GM18907 (cell line): Measurements from ENCODE around the gene TMOD1.
A peak's percentile ranks its signal among the peaks of the same experiment; 100 is the strongest.
"Not testable (repeated sequence)": the region's sequence is repeated elsewhere in the genome, so short reads cannot be mapped to it uniquely, and the experiment has no call there.

Experiments
- ATAC-seq: cut with Tn5 transposase; IDR thresholded peaks from one replicate; pipeline ENCODE4 v1.9.1; 2021; ENCODE audit warnings: mild to moderate bottlenecking, moderate library complexity; ENCODE audit not compliant: unreplicated experiment

The TMOD1 gene

GRCh38 chr9:97497558-97498375 lies 3.7 kb upstream of the TMOD1 start:
- not testable (repeated sequence) for ATAC-seq

DNA sequence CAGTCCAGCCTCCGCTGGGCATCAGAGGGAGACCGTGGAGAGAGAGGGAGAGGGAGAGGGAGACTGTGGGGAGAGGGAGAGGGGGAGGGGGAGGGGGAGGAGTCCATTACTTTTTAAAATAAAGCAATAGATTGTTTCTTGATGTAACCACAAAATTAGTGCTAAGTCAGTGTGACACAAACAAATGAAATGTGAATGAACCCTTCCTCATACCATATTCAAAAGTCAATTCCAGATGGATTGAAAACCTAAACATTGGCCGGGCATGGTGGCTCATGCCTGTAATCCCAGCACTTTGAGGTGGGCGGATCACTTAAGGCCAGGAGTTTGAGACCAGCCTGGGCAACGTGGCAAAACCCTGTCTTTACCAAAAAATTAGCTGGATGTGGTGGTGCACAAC lies 2.6 kb upstream of the TMOD1 start:
- ATAC-seq: not testable (repeated sequence)

GRCh38 chr9:97500263-97500662 lies 1.2 kb upstream of the TMOD1 start:
- ATAC-seq: no peak

DNA sequence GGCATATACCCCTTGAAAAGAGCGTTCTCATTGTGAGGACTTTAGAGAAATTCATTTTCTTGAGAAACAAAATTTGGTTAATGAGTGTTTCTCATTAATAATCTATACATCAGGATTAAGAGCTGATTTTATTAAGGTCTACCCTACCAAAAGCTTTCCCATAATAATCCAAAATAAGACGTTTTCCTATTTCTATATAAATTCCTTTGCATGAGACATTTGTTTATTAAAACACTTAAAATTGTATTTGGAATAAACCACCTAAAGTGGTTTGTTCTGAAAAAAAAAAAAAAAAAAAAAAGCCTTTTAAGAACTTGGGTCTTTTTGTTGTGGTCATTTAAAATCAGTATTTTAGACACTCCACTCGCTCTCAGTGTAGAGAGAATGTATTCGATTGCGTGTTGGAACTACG lies 695 bp upstream of the TMOD1 start:
- no peak for ATAC-seq

- ATAC-seq: peak; percentile 39
Measured at GRCh38 chr9:97501972-97502221, 431 bp downstream of the TMOD1 start.

GRCh38 chr9:97502222-97502983 lies 937 bp downstream of the TMOD1 start:
- ATAC-seq: no peak

DNA sequence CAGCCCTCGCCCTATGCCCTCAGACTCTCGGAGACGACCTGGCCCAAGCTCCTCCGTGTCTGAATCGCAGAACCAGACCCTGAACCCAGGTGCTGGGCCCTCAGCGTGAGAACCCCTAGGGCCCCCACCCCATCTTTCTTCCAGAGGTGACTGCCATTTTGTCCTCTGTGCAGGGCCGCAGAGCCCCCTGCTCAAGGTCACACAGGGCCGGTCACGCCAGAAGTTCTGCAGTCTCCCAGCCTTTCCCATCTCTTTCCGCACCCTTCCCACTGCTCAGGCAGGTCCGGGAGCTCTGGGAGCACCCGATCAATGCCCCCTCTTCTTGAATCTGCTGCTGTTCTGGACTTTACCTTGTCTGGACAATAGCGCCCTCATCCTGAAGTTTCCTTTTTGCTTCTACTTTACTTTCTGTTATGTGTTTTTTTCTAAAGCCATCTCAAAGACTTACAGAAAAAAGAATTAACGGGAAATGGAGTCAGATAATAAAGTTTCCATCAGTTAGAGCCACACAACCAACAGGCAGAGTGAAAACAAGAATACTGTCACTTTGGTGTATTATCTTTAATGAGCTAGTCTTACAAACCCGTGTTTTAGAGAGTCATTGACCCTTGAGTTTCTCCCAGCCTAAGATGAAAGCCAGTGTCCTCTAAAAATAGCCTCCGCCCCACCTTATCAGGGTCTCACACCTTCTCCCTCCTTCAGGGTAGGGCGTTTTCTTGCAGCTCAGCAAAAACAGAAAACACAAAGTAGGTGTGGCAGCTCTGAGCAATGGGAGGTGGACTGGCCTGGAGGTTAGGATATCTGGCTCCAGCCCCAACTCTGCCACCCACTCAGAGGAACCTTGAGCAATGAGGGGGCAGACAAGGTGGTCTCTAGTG lies 1.8 kb downstream of the TMOD1 start:
- ATAC-seq: no peak

GRCh38 chr9:97503862-97504210 lies 2.4 kb downstream of the TMOD1 start:
- no peak for ATAC-seq

GRCh38 chr9:97504381-97505216 lies 3.1 kb downstream of the TMOD1 start:
- no peak for ATAC-seq

- ATAC-seq: no peak
Measured at GRCh38 chr9:97505845-97506244, 4.4 kb downstream of the TMOD1 start.

GRCh38 chr9:97506306-97506705 lies 4.8 kb downstream of the TMOD1 start:
- no peak for ATAC-seq

DNA sequence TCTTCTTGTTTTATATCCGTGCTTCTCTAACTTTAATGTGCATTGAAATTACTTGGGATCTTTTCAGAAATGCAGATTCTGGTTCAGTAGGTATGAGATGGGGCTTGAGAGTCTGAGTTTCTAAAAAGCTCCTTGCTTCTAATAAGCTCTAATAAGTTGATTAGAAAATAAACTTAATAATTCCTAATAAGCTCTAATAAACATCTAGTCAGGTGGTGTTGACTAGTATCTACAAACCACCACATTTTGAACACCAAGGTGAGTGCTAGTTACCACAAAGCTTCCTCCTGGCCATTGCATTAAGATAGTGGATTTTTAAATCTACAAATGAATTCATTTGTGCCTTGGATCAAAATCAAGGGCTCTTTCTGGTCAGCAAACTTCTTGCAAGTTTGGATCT lies 5.3 kb downstream of the TMOD1 start:
- no peak for ATAC-seq

- ATAC-seq: no peak
Measured at GRCh38 chr9:97507428-97507984, 6.0 kb downstream of the TMOD1 start.

GRCh38 chr9:97508852-97509251 lies 7.4 kb downstream of the TMOD1 start:
- ATAC-seq: no peak

DNA sequence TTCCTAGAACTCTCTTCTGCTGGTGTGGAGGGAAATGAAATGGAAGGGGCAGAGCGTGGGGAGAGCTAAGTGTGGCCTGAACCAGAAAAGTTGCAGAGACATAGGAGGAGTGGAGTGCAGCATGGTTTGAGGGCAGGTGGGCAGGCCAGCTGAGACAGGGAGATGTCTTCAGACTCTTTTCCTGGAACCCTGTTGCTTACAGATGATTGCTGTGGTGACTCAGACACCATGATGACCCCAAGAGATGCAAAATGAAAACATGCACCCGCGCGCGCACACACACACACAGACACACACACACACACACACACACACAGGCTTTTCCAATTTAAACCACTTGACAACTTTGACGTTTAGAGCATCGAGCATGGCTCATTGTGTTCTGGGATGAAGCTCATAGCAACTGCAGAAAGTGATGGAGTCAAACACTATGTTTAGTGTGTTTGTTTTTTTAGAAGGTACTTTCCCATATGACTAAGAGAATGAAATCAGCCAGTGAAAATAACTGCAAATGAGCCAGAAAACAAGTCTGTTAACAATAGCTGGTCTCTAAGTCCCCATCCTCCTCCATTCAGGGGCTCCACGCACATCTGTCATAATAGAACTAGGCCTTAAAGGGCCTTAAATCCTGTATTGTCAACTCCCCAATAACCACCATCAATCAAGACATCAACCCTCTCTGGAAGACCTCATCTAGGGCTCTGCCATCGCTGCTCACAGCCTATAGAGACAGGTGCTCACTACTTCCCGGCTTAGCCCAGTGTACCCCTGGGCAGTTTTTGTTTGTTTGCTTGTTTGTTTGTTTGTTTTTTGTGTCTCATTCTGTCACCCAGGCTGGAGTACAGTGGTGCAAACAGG lies 9.6 kb downstream of the TMOD1 start:
- ATAC-seq: peak; percentile 63

- peak; percentile 12 for ATAC-seq
Measured at GRCh38 chr9:97511655-97512427, 10.4 kb downstream of the TMOD1 start.

GRCh38 chr9:97512966-97513560 lies 11.6 kb downstream of the TMOD1 start:
- ATAC-seq: no peak

- ATAC-seq: no peak
Measured at GRCh38 chr9:97514531-97514930, 13.1 kb downstream of the TMOD1 start.
